ENCODE data around the gene MARCKSL1.
"Not testable (repeated sequence)": the region's sequence is repeated elsewhere in the genome, so short reads cannot be mapped to it uniquely, and the experiment has no call there.

MARCKSL1 gene

DNA sequence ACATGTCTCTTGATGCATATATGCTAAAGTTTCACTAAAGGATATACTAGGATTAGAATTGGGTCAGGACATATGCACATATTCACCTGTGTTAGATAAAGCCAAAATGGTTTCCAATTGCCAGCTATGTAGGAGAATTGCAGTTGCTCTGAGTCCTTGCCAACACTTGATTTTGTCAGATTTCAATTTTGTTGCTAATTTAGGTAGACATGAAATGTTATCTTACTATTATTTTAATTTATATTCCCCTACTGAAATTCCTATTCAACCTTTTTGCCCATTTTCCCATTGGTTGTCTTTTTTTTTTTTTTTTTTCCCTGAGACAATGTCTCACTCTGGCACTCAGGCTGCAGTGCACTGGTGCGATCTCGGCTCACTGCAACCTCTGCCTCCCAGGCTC is 30.7 kb downstream of the MARCKSL1 start:
- DNase-seq (ENCODE audit: low read depth): no peak

DNA sequence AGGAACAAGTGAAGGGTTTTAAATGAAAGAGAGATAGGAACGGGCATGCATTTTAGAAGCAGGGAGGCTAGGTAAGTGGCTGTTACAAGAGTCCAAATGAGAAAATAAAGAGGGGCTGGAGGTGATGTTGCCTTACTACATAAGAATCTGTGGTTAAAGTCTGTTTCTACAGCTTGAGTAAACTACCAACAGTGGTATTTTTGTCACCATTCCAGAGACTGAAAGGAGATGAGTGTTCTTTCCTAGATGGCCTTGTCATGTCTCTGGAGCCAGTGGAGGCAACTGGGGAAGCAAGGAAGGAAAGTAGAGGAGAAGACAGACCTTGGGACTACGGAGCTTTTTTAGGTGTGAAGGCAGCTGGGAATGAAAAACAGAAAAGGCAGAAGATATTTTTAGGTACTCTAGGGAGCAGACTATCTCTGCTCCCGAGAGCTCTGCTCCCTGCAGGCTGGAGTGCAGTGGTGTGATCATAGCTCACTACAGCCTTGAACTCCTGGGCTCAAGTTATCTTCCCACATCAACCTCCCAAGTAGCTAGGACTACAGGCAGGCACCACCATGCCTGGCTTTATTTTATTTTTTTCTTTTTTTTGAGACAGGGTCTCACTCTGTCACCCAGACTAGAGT is 31.9 kb downstream of the MARCKSL1 start:
- H3K4me3 ChIP-seq (ENCODE audit: low read depth, low read length): no peak overlapping the region
- no peak for DNase-seq (ENCODE audit: low read depth)
- TF ChIP-seq, protein P1, sequence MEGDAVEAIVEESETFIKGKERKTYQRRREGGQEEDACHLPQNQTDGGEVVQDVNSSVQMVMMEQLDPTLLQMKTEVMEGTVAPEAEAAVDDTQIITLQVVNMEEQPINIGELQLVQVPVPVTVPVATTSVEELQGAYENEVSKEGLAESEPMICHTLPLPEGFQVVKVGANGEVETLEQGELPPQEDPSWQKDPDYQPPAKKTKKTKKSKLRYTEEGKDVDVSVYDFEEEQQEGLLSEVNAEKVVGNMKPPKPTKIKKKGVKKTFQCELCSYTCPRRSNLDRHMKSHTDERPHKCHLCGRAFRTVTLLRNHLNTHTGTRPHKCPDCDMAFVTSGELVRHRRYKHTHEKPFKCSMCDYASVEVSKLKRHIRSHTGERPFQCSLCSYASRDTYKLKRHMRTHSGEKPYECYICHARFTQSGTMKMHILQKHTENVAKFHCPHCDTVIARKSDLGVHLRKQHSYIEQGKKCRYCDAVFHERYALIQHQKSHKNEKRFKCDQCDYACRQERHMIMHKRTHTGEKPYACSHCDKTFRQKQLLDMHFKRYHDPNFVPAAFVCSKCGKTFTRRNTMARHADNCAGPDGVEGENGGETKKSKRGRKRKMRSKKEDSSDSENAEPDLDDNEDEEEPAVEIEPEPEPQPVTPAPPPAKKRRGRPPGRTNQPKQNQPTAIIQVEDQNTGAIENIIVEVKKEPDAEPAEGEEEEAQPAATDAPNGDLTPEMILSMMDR (IDR thresholded peaks at IDR 0.05; ENCODE audit: low read depth, low read length, missing control alignments): no peak
- in situ Hi-C loops (cut with HindIII; ENCODE audit: low sequenced_read_pairs): no loop called here

More for the DNA sequence above, 30.7 kb downstream of the MARCKSL1 start:
- TF ChIP-seq, protein P1 (IDR thresholded peaks at IDR 0.05; ENCODE audit: low read depth, low read length, missing control alignments): no peak
- H3K4me3 ChIP-seq (ENCODE audit: low read depth, low read length): no peak overlapping the region
- in situ Hi-C loops (cut with HindIII; ENCODE audit: low sequenced_read_pairs): no loop called here

GRCh38 chr1:32303358-32303757 is 32.7 kb downstream of the MARCKSL1 start:
- TF ChIP-seq, protein P1 (IDR thresholded peaks at IDR 0.05; ENCODE audit: low read depth, low read length, missing control alignments): no peak

GRCh38 chr1:32299327-32299726 is 36.7 kb downstream of the MARCKSL1 start:
- in situ Hi-C loops (cut with HindIII; ENCODE audit: low sequenced_read_pairs): no loop called here
- no peak for DNase-seq (ENCODE audit: low read depth)
- no peak overlapping the region for H3K4me3 ChIP-seq (ENCODE audit: low read depth, low read length)
- TF ChIP-seq, protein P1 (IDR thresholded peaks at IDR 0.05; ENCODE audit: low read depth, low read length, missing control alignments): no peak

More at GRCh38 chr1:32303358-32303757, 32.7 kb downstream of the MARCKSL1 start:
- no peak for DNase-seq (ENCODE audit: low read depth)
- in situ Hi-C loops (cut with HindIII; ENCODE audit: low sequenced_read_pairs): no loop called here
- no peak overlapping the region for H3K4me3 ChIP-seq (ENCODE audit: low read depth, low read length)

DNA sequence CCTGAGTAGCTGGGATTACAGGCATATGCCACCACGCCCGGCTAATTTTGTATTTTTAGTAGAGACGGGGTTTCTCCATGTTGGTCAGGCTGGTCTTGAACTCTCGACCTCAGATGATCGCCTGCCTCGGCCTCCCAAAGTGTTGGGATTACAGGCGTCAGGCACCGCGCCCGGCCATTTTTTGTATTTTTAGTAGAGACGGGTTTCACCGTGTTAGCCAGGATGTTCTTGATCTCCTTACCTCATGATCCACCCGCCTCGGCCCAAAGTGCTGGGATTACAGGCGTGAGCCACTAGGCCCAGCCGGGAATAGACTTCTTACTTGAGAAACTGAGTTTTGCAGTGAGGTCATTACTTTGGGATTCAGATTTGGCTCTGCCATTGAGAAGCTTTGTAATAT is 37.8 kb downstream of the MARCKSL1 start:
- in situ Hi-C loops (cut with HindIII; ENCODE audit: low sequenced_read_pairs); DNase-seq (ENCODE audit: low read depth); H3K4me3 ChIP-seq (ENCODE audit: low read depth, low read length): not testable (repeated sequence)

GRCh38 chr1:32291708-32292538 is 44.1 kb downstream of the MARCKSL1 start, which contains the start of gene HDAC1:
Gene HDAC1, plus strand, starts transcription at chr1:32292083. Its CDS starts 87 bp downstream, at chr1:32292170.
- TF ChIP-seq, protein P1 (IDR thresholded peaks at IDR 0.05; ENCODE audit: low read depth, low read length, missing control alignments): no peak
- peak within 1 kb of the TSS; percentile 79 for H3K4me3 ChIP-seq (ENCODE audit: low read depth, low read length)
- DNase-seq (ENCODE audit: low read depth): peak; percentile 48
- in situ Hi-C loops (cut with HindIII; ENCODE audit: low sequenced_read_pairs): no loop called here
